T follicular helper cell (primary cell): ENCODE results near the gene GCSAML.
"Not testable (repeated sequence)": the region's sequence is repeated elsewhere in the genome, so short reads cannot be mapped to it uniquely, and the experiment has no call there.

Experiments
- DNase-seq: peaks from one replicate; pipeline ENCODE4 v3.0.0-alpha.2; 2020; ENCODE audit warnings: low read depth
- total RNA-seq, 2 experiments: gene quantifications; one replicate each; lab custom pipeline; 2026; lab: John Stamatoyannopoulos, UW

GCSAML gene
- 0 reads per million in 2 experiments for total RNA-seq

DNA sequence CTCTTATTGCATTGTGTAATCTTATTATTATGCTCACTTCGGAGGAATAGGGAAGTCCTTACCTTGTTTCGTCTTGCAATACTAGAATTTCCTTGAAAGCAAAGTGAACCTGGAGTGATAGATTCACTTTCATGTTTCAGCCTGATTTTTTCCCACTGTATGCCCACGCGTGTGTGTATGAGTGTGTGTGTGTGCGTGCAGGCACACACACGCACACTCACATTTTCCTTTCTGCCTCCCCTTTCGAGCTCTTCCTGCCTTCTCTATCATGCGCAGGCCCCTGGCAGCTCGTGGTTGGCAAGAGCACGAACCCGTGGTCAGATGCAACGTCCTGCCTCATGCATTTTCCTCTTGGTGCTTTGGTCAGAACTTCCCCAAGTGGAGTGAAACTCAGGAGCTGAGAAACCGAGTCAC lies at the start of gene GCSAML:
GCSAML (plus strand) TSS at position 366 of the 414 bp plus-strand sequence. CDS start 58 bp downstream, outside the sequence.
- DNase-seq: no peak

DNA sequence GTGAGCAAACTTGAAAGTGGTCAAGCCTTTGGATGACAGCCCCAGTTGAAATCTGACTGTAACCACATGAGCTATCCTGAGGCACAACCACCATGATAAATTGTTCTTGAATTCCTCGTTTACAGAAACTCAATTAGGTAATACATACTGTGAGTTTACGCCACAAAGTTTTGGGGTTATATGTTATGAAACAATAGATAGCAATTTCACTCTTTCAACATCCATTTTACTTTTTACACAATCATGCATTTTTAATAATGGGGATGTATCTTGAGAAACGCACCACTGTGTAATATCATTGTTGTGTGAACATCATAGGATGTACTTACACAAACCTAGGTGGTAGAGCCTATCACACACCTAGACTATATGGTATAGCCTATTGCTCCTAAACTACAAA lies 48.1 kb upstream of the GCSAML start:
- no peak for DNase-seq

DNA sequence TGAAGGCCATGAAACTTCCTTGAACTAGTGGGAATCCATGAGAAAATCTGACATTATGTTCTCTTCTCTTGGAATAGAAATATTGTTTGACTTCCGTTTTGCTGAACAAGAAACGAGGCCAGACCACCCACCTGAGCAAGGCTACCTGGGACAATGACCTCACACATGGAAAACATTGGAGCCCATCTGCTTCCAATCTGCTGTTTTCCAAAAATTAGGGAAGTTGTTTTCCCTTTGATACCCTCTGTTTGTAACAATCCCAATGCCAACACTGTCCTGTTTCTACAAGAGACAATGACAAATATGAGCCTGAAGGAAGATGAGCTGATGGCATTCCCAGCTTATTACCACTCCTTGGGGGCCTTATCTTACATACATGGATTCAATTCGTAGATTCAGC lies 42.1 kb upstream of the GCSAML start:
- no peak for DNase-seq

DNA sequence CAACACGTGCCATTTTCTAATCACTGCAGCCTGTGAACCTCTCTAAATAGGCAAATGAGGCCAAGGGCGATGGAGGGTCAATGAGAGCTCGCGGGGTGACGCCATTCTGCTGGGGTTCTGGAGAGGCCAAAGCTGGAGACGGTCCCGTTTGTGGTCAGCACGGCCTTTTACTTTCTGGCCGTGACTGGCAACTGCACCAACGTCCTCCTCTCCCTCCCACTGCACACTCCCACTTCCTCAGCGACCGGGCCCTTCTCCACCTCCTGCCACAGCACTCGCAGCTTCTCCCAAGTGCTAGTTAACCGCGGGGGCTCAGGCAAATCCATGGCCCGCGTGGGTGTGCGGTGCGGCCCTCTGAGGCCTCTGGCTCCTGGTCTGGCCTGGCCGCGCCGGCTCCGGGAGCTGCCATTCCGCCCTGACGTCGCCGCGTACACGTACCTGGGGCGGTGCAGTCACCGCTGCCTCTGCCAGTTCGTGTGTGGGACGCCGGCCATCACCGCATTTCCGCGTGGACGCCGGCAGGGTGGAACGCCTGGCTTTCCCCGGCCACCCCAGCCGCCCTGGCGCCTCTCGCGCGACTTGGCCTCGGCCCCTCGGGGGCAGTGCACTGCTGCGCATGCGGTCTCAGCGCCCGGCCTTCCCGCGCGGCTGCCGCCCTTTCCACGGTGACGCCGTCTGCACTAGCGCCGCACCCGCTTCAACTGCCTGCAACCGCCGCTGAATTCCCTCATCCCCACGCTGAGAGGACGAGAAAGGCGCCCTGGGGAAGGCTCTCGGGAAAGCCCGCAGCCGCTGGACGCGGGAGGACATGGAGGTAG lies 30.9 kb upstream of the GCSAML start:
- no peak for DNase-seq

DNA sequence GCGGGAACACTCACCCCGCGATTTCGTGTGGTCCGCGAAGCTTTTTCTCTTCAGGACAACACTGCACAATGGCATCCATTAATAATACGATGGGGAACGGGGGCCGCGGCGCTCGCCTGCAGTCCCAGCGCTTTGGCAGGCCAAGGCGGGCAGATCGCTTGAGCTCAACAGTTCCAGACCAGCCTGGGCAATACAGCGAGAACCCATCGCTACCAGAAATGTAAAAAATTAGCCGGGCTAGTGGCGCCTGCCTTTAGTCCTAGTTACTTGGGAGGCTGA lies 30.4 kb upstream of the GCSAML start:
- DNase-seq: no peak

DNA sequence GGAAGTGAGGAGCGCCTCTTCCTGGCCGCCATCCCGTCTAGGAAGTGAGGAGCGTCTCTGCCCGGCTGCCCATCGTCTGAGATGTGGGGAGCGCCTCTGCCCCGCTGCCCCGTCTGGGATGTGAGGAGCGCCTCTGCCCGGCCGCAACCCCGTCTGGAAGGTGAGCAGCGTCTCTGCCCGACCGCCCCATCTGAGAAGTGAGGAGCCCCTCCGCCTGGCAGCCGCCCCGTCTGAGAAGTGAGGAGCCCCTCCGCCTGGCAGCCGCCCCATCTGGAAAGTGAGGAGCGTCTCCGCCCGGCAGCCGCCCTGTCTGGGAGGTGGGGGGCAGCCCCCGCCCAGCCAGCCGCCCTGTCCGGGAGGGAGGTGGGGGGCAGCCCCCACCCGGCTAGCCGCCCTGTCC lies 27.0 kb upstream of the GCSAML start:
- DNase-seq: not testable (repeated sequence)

DNA sequence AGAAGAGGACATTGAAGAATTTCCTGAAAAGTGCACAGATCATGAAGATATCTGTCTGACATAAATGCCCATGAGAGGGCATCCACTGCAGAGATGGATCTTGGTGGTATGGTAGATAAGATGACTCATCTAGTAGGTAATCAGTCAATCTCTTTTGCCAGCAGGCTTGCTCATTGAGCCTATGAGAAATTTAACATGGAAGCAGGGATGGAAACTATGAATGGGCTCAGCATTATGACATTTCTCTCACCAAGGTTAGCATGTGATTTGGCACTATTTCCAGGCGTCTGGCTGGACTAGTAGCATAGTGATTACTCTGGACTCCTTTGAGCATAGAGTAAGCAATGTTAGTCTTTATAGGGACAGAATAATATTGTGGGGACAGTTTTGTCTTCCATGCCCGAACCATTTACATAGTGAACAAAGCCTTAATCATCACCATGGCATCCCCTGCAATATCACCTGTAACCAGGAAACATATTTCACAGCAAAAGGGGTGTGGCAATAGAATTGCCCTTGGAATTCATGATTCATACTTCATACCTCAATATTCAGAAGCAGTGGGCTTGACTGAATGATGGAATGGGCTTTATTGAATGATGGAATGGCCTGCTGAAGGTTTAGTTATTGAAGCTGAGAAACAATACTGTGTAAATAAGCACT lies 20.0 kb upstream of the GCSAML start:
- no peak for DNase-seq

DNA sequence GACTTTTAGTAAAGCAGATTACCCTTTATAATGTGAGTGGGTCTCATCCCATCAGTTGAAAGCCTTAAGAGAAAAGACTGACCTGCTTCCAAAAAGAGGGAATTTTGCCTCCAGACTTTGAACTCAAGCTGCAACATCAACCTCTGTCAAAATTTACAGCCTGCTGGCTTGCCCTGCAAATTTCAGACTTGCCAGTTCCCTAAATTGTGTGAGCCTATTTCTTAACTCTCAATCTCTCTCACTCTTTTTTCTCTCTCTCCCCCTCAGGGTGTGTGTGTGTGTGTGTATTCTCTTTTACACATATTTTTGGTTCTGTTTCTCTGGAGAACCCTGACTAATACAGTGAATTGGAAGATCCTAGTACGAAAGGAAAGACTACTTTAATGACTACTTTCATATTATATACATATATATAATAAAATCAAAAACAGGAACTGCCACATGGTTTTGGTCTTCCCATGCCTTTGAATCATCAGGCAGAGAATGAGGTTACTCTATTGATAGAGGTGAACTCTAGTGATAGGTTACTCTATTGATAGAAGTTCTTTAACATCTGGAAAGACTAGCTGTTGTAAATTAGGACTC lies 19.1 kb upstream of the GCSAML start:
- DNase-seq: no peak

DNA sequence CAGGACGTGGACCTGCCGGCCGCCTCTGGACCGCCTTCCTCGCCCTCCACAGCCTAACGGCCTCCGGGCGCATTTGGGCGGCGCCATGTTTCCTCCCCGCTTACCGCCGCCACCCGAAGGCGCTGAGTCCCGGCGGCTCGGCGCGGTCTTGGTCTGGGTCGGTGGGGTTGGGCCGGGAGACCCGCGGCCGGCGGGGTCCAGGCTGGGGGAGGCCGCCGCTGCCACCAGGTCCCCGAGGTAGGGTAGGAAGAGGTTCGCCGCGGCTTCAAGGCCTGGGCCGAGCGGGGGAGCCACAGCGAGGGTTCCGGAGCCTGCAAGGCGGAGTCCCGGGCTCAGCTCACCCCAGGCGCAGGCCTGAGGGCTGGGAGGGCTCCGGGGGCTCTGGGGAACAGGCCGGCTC lies 18.1 kb upstream of the GCSAML start:
- no peak for DNase-seq

DNA sequence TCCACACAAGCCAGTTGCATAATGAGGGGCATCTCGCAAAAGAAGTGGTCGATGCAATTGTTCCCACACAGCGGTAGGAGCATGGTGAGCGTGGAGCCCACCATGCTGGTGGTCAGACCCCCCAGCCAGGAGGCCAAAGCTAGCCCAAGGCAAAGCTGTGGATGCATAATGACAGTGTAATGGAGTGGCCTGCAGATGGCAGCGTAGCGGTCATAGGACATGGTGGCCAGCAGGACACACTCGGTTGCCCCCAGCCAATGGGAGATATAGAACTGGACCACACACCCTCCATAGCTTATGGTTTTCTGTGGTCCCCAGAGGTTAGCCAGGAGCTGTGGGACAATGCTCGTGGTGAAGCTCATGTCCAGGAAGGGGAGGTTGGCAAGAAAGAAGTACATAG lies 17.0 kb upstream of the GCSAML start:
- no peak for DNase-seq

DNA sequence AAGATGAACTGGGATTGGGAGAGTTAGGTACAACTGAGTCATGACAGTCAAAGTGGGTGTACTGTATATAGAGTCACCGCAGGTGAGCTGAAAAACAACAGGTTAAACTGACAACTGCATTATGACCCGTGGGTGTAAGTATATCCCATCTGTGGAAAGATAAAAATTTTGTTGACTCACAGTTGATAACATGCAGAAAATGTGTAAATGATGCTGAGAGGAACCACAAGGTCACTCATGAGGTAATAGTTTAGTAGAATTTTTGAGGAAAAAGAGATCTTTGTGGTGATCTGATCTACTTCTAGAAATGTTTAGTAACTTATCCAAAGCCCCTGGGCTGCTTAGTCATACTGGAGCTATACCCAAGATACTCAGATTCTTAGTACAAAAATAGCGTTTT lies 13.5 kb upstream of the GCSAML start:
- DNase-seq: no peak

DNA sequence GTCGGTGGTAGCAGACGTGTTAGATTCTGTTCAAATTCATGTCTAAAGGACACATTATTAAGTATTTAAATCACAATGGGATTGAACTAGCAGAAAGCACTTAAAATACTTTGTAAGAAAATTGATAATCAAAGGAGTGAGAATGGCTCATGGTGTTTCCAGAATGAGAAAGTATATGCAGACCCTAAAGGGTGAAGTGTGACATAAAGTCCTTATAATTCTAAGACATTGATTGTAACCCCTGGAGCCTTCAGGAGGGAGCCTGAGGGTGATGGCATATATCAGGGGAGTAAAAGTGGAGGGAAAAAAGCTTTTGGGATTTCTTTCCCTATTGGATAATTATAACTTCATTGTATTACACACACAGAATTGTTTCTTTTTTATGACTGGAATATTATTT lies 12.6 kb upstream of the GCSAML start, which contains the start of gene OR2C3:
OR2C3 (minus strand) TSS at position 101 of the 400 bp plus-strand sequence. CDS start 3,929 bp downstream, outside the sequence.
- no peak for DNase-seq

DNA sequence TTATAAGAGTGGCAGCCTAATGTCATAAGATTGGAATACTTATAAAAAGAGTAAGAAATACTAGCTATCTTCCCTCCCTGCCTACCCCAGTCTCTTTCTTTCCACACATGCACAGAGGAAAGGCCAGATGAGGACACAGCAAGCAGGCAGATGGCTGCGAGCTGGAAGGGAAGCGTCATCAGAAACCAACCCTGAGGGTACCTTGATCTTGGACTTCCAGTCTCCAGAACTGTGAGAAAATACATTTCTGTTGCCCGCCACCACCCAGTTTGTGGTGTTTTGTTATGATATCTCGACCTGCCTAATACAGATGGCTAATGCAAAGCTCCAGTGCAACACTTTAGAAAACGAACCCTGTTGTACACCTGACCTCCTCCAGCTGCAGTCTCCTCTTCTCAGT lies 10.4 kb upstream of the GCSAML start:
- no peak for DNase-seq

DNA sequence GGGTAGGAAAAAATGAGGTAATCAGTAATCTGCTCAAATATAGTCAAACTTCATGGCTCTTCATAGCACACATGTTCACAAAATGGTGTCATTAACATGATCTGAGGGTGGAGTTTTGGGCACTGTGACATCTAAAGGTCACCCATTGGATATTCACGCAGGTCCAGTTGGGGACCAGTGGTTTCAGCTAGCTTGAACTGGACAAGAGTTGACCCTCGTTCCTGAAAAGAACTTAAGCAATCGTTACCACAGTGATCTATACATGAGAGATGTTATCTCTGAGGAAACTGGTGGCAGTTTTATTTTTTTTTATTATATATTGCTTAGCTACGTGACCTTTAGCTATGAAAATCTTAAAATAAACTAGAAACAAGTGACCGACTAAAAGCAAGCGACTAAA lies 9.7 kb upstream of the GCSAML start:
- DNase-seq: no peak

DNA sequence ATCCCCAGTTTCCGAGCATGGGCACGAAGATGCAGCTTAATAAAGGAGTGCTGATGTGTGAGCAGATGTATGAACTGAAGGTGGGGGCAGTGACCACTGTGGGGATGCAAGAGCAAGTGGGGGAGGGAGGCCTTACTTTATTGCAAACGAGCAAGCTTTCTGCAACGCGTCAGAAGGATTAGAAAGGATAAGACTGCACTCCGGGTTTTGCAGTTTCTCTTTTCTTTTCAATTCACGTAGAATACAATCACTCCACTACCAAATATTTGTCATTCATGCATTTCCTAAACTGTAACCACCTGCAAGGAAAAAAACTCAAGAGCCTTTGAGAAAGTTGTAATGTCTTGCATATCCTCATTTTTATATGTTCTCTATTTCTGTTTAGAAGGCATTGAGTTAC lies 8.4 kb upstream of the GCSAML start:
- no peak for DNase-seq

DNA sequence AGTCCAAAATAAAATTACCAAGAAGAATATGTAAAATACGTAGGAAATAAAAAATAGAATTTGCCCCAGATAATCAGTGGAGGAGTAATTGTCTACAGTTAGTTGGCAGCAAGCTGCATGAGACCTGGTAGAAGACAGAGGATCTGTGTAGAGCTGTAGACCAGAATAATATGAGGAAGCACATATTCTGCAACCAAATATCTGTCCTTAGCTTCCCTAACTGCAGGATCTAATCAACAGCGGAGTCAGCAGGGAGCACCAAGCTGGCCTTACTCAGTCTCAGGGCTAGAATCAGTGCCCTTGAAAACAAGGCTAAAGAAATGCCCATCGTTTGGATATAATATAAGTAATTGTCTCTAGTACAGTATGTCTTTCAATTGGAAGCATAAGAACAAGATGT lies 6.1 kb upstream of the GCSAML start:
- DNase-seq: no peak

DNA sequence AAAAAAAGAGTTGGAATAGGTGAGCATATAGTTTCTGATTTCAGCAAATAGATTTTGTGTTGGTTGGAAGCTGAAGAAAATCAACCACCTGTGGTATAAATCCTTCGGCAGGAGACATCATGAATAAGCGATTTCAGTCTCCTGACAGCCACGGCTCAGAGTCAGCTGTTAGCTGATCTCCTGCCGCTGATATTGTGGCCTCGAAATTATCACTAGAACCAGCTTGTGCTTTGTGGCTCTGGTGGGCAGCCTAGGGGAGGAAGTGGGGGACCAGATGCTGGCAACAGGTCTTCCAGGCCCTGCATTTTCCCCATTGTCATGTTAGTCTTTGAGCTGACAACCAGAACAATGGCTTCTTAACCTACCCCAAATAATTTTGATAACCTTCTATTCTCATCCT lies 842 bp upstream of the GCSAML start:
- DNase-seq: no peak

DNA sequence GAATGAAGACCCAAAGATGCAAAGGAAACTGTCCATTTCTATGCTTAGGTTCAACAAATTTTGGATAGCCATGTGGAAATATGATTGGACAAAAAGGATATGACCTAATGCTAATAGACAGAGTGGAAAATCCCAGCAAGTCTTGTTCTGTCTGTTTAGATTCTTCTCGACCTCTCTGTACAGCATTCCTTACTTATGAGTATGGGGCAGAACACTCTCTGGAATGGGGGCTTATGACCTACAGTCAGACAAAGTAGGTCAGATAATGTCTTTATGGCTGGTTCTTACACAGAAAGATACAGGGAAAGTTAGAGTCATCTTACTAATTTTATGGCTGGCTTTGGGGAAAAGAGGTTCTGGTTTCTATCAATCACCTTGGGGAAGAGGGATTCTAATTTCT lies 2.8 kb downstream of the GCSAML start:
- DNase-seq: no peak

DNA sequence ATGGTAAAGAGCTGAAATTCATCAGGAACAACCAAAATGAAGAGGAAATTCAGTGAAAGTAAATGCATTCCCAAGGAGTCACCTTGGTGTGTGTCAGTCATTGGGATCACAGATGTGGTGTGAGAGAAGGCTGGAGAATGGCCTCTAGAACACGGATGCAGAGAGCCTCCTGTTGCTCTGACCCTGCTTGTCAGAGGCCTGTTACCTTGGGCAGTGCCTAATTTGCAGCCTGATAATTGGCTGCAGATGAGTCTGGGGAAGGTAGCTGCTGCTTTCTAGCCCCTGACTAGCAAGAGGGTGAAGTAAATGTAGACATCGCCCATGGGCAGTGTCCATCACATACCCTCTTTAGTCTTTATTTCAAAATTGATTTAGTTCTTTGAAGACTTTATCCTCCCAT lies 3.3 kb downstream of the GCSAML start:
- no peak for DNase-seq

DNA sequence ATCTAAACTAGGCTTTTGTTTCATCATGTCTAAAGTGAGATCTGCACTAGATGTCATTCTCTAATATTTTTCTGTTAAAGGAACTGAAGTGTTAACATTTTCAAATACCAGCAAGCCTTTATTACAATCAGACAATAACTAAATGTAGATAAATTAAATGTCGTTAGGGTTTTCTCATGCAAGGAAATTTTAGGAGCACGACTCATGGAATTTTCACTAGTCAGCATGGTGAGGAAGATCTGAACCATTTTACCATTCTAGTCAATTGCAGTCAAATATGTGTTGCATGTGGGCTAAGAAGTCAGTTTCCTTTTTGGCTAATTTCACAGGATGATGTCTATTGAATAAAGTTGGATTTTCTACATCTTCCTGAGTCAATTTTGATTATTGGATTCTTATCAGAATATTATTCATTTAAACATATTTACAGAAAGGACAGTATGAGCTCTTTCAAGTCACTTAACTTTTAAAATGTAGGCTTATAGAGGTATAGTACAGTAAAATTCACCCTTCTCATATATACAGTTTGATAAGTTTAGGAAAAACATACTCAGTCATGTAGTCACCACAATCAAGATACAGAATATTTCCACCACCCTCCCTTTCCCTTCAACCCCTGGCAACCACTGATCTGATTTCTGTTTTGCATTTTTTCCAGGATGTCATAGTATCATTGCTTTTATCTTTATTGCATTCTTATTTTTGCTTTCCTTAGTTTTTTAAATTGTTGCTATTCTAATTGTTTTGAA lies 9.2 kb downstream of the GCSAML start:
- DNase-seq: no peak

DNA sequence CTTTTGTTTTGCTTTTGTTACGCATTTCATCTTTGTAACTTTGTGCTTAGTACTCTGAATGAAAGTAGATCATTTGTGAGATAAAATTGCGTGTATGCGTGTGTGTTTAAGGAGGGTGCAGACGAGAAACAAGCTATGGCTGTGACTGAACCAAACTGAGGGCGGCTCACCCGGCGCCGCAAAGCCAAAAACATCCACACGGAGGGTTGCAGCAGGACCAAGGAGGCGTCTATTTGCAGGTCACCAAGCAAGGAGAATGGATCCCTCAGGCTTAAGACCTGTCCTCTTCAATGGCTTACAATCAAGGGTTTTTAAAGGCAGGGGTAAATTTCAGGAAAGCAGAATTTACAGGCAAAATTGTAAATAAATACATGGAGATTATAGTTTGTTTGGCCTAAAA lies 12.8 kb downstream of the GCSAML start:
- DNase-seq: no peak

DNA sequence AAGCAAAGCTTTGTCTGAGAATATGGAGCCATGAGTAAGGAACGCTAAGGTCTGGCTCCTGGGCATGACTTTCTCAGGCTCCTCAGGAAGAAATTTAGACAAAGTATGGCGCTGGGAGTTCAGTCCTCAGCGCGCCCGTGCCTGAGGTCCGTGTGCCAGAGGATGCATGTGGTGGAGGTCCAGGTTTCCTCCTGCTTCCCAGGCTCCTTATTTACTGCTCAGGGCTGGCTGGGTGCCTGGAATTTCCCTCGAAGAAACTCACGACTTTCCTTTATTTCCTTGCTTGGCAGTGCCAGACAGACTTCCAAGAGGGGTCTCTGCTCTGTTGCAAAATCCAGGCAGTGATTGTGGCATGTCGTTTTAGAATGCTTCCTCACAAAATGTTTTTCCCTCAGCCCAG lies 13.3 kb downstream of the GCSAML start:
- DNase-seq: no peak

DNA sequence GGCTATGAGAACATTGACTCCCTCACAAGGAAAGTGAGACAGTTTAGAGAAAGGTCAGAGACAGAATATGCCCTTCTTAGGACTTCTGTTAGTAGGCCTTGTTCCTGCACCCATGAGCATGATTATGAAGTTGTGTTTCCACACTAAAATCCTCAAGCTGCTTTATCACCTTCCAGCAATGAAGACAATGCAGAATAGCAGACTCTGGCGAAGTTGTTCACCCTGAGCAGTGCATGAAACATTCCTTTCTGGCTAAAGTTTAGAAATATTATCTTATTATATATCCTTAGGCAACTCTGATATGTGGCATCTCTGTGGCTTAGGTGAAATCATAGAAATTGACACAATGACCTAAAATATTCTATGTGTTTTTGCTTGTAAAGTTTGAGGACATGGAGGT lies 25.3 kb downstream of the GCSAML start:
- no peak for DNase-seq
